GM21528 (cell line): ENCODE results near the gene MYORG.
"Not testable (repeated sequence)": the region's sequence is repeated elsewhere in the genome, so short reads cannot be mapped to it uniquely, and the experiment has no call there.

Experiments used
- ATAC-seq: cut with Tn5 transposase; IDR thresholded peaks from one replicate; pipeline ENCODE4 v1.9.1; 2021; ENCODE audit warnings: mild to moderate bottlenecking, moderate library complexity; ENCODE audit not compliant: unreplicated experiment, low FRiP score

Gene MYORG

DNA sequence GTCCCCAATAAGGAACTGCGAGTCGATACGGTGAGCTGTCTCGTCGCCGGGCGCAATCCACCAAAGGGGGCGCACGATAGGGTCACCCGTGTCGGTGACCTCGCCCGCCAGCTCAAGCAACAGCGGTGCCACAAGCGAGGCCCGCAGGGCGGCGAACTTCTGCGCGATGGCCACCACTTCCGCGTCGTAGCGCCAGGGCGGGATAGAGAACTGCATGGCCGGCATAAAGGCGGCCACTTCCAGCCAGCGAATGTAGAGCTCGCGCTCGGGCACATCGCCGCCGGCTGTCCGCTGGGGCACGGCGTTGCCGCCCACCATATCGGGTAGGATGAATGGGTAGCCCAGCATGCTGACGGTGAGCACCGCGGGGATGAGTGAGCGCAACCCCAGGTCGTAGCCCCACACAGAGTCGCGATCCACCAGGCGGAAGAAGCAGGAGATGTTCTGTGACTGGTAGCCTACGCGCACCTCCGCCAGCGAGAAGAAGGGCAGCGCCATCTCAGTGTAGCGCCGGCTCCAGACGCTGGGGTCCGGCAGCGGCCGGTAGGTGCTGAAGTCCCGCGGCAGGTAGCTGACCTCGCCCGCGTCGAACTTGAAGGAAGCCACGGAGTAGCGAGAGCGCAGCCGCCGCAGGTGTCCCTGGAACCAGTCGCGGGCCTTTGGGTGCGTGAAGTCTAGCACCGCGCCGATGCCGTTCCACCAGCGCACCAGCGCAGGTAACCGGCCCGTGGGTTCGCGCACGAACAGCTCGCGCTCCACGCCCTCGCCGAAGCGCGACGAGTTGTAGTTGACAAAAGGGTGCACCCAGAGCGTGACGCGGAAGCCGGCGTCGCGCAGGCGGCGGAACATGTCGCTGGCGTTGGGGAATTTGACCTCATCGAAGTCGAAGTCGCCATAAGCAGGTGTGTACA is 5.5 kb downstream of the MYORG start:
- no peak for ATAC-seq

DNA sequence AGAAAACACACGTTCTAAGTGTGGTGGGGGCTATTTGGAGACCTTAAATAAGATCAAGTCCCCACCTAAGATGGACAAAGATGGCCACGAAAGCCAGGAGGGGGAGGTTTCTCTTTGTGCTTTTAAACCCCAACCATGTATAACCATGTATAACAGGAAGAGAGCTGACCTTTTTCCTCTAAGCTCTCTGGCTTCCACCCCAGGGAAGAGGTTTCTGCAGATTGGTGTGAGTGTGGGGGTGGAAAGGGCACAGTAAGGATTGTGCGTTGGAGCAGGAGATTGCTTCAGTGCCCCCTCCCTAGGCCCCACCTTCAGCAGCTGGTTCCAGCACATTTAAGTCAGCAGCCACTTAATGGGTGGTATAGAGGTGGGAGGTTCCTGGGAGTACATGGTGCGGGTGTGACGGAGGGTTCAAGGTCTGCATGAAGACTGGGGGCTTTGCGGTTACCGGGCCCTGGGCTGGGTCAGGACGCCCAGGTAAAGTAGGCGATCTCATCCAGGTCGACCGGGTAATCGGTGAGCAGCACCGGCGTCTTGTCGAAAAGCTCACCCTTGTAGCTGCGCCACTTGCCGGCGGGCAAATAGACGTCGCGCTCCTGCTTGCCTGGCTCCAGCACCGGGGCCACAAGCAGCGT is 6.2 kb downstream of the MYORG start:
- ATAC-seq: no peak

DNA sequence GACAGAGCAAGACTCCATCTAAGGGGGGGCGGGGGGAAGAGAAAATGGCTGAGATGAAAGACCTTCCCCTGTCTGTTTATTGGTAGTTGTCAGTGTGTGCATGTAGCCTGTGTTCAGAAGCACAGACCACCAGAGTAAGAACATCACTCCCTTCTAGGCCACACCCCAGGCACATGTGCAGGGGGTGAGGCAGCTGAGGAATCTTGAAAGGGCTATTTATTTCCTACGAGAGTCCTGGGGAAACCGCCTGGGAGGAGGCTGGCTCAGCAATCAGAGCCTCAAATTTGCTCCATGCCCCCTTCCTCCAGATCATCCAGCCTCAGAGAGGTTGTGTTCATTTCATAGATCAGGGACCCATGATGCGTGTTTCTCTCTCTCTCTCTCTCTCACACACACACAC is 7.1 kb downstream of the MYORG start:
- ATAC-seq: no peak

DNA sequence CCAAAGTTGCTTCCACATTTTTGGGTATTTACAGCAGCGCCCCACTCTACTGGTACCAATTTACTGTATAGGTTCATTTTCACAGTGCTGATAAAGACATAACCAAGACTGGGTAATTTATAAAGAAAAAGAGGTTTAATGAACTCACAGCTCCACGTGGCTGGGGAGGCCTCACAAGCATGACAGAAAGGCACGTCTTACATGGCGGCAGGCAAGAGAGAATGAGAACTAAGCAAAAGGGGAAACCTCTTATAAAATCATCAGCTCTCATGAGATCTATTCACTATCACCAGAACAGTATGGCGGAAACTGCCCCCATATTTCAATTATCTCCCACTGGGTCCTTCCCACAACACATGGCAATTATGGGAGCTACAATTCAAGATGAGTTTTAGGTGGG is 7.9 kb downstream of the MYORG start:
- not testable (repeated sequence) for ATAC-seq

DNA sequence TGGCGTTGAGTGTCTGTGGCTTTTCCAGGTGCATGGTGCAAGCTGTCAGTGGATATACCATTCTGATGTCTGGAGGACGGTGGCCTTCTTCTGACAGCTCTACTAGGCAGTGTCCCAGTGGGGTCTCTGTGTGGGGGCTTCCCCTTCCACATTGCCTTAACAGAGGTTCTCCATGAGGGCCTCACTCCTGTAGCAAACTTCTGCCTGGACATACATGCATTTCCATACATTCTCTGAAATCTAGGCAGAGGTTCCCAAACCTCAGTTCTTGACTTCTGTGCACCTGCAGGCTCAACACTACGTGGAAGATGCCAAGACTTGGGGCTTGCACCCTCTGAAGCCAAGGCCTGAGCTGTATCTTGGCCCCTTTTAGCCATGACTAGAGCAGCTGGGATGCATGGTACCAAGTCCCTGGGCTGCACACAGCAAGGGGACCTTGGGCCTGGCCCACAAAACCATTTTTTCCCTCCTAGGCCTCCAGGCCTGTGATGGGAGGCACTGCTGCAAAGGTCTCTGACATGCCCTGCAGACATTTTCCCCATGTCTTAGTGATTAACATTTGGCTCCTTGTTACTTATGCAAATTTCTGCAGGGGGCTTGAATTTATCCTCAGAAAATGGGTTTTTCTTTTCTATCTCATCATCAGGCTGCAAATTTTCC is 8.8 kb downstream of the MYORG start:
- not testable (repeated sequence) for ATAC-seq

DNA sequence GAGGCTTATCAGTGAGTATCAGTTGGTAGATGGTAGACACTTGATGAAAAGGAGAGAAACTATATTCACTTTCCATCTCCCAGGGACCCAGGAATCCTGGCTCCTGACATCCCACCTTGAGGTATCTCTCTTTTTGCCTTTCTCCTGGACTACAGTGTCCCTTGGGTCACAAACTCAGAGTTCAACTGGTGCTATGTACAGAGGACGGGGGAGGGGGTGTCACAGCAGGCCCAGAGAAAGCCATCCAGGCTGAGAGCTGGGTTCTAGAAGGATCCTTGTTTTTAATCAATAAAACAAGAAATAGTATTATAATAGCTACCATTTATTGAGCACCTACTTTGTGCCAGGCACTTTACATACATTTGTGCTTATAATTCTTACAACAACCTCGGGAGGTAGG is 10.3 kb downstream of the MYORG start:
- ATAC-seq: no peak

DNA sequence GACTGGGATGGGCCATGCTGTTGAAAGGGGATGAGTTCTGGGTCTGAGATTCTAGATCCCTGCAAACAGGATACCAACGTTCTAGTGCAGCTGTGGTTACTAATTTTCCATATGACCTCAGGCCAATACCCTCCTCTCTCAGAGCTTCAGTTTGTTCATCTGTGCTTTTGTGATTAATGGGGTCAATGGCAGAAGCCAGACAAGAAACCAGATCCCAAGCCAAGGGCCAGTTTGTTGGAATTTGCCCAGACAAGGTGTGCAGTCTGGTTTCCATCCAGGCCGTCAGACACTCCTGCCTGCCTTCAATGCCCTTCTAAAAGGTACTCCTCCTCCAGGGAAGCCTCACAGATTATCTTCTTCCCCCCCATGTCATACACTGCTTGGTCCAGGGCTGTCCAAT is 11.4 kb downstream of the MYORG start:
- ATAC-seq: no peak

DNA sequence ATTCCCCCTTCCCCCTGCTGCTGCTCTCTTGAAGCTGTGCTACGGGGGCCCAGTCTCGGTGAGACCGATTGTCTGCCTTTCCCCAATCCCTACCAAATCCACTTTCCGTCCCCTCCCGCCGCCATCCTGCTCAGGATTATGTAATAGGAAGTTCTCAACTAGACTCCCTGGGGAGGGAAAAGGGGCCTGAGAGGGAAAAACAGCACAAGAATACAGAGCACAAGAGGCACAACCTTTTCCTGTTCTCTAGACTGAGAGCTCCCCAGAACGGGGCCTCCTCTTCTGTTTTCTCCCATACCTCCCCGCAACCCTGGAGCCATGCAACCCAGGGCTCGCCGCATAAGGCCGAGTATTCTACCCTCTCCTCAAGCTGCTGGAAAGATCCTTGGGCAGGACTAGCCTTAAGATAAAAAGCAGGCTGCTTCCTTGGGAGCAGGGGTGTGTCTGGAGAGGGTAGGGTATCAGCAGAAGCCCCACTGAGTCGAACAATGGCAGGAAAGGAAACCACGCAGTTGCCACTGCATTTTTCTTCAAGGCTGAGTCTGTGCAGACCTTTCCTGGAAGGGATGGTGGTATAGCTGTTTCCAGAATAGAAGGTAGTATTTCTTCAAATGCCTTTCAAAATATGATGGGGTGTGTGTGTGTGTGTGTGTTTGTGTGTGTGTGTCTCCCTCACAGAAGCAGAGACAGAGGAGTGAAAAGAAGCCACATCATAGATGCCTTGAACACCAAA is 12.9 kb downstream of the MYORG start:
- ATAC-seq: no peak

DNA sequence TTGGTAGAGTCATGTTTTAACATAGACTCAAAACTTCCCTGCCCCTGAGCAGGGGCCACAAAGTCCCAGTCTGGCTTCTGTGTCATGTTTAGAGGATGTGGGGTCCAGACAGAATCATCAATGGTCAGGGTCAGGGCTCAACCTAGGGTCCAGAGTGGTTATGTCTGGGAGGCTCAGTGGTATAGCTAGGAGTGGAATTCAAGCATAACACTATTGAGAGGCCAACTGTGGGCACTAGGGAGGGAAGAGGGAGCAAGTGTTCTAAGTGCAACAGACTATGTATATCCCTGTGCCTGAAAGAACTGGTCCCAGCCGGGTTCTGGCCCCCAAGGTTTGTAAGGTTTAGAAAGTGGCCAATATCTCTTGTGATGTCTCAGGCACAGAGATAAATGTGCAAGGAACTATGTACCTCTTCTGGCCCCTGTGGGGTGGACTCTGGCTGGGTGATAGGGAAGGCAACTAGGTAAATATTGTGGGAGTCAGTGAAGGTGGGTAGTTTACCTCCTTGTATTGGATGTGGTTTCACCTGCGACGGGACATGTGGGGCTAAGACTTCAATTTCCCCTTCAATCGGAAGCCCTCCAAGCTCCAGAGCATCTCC is 14.0 kb downstream of the MYORG start:
- ATAC-seq: no peak

DNA sequence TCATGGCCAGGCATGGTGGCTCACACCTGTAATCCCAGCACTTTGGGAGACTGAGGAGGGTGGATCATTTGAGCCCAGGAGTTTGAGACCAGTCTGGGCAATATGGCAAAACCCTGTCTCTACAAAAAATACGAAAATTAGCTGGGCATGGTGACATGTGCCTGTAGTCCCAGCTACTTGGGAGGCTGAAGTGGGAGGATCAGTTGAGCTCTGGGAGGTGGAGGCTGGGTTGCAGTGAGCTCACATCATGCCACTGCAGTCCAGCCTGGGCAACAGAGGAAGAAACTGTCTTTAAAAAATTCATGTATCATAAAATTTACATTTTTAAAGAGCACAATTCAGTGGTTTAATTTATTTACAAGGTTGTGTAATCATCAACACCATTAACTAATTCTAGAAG is 23.7 kb downstream of the MYORG start:
- ATAC-seq: not testable (repeated sequence)

DNA sequence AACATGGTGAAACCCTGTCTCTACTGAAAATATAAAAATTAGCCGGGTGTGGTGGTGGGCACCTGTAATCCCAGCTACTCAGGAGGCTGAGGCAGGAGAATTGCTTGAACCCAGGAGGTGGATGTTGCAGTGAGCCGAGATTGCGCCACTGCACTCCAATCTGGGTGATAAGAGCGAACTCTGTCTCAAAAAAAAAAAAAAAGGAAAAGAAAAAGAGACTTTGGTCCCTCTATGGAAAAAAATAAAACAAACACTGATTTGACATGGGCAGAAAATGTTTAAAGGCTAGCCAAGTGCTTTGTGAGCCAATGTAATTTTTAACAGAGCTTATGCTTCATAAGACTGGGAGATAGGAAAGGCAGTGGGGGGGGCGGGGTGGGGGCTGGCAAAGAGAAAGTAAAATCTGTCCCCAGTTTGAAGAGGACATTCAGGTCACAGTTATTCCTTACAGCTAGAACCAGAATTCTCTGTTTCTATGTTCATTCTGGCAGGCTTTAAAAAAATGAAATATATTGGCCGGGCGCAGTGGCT is 24.5 kb downstream of the MYORG start:
- not testable (repeated sequence) for ATAC-seq

DNA sequence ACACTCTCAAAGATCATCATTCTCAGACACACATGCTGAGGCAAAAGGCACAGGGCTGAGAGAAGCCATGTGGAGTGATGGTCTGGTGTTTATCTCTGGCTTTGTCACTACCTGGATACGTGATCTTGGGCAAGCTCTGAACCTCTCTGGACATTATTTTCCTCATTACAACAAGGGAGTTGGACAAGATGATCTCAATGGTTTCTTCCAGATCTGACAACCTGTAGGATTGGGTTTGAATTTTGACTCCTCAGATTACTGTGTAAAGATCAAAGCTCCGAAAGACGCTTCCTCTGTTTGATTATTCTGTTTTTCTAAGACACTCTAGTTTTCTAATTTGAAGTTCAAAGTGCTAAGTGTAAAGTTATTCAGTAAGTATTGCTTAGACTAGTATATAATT is 27.4 kb downstream of the MYORG start:
- ATAC-seq: no peak

DNA sequence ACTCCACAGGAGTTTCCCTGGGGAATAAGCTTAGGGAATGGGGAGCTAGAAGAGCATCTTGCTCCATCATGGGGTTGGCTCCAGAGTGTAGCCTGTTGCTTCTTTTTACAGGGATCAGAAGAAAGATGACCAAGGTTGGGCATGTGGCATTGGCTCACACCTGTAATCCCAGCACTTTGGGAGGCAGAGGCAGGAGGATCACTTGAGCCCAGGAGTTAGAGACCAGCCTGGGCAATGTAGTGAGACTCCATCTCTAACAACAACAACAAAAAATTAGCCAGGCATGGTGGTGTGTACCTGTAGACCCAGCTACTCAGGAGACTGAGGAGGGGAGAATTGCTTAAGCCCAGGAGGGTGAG is 28.9 kb downstream of the MYORG start:
- ATAC-seq: no peak

DNA sequence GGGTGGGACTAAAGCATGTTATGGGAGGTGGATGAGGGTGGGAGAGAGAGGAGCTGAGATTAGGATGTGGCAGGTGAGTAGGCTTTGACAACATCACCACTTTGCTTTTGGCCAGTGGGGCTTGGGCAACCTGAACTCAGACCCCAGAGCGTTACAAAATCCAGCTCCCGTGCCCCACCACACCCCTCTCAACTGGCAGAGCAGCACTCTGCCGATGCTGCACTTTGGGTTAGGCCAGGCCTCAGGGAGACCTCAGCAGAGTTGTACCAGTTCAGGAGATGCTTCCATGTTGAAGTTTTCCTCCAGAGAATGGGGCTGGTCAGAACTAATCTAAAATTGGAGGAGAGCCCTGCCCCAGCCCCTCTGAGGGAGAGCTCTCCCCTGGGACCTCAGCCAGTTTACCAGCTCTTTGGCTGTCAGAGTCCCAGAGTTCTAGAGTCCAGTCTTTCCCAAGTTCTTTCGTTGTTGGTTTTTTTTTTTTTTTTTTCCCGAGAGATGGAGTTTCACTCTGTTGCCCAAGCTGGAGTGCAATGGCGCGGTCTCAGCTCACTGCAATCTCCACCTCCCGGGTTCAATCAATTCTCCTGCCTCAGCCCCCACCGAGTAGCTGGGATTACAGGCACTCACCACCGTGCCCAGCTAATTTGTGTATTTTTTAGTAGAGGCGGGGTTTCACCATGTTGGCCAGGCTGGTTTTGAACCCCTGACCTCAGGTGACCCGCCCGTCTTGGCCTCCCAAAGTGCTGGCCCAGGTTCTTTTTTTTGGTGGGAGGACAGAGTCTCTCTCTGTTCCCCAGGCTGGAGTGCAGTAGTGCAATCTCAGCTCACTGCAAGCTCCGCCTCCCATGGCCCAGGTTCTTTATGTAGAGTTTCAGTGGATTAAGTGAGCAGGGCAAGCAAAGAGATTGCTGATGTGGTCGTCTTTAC is 29.6 kb downstream of the MYORG start:
- ATAC-seq: no peak

DNA sequence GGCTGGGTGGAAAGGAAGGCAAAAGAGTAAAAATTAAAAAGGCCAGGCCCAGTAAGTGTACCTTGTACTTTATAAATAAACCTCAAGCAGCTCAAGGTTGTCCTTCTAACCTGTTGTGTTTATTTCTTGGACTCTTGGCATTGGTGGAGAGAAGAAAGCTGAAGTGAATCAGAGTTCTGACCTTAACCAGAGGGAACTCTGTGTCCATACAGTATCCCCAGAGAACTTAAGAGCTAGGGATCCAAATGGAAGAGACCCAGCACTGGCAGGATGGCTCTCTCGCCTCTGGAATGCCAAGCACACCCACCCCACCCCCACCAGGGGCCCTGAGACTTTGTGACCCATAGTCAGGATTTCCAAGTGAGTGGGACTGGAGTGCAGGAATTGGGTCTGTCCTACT is 33.1 kb downstream of the MYORG start:
- no peak for ATAC-seq

DNA sequence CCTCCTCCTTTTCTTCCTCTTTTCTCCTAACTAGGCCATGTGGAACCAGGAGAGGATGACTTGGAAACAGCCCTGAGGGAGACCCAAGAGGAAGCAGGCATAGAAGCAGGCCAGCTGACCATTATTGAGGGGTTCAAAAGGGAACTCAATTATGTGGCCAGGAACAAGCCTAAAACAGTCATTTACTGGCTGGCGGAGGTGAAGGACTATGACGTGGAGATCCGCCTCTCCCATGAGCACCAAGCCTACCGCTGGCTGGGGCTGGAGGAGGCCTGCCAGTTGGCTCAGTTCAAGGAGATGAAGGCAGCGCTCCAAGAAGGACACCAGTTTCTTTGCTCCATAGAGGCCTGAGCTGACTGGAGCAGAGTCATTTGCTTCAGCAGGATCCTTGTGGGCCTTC is 33.6 kb downstream of the MYORG start:
- ATAC-seq: no peak

DNA sequence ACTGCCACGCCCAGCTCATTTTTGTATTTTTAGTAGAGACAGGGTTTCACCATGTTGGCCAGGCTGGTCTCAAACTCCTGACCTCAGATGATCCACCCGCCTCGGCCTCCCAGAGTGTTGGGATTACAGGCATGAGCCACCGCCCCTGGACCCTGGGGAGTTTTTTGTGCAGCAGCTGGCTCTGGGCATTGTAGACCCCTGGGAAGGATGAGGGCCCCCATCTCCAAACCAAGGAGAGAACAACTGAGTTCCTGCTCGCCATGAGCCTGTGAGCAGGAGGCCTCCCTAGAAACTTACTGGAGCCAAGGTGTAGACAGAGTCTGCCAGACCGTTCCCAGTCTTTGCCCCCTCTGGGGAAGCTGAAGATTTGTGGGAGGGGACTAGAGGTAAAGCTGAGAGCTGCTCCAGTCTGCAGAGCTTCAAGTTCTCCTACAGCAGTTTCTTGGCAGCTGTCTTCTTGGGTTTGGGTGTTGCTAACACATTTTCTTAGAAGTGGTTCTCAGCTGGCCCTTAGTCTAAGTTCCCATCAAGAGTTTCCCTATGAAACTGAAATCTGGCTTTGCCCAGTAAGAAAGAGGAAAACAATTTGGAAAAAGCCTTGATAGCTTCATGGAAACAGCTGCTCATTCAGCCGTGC is 34.9 kb downstream of the MYORG start:
- ATAC-seq: no peak

DNA sequence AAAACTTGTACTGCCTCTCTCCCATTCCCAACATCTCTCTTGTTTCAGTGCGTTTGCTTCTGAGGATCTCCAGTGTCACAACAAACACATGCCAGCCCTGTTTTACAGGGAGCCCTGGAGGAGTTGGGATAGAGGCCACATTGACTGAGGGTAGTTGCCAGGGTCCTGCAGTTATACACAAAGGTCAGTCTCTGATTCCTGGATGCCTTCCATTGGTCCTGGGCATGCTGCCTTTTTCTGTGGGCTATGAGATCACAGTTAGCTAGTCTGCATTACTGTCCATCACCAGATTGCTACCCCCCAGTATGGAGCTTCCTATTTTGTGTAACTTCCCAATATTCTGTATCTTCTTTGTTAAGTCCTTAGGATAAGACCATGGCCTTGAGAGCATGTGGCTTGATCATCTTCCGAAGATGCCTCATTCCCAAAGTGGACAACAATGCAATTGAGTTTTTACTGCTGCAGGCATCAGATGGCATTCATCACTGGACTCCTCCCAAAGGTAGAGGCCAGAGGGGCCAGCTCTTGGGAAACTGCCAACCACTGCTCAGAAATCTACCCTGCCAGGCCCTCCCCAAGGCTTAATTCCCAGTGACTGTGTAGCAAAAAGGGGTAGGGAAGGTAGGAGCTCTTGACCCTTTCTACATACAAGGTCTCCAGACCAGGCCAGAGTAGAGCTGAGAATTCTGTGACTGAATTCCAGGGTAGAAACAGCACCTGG is 37.9 kb downstream of the MYORG start:
- no peak for ATAC-seq
